ENCODE measurements around the gene CMIP. TPM values are rescaled to one million over a fixed set of nuclear protein-coding genes. Genes with fewer than 3 reads are reported as not detected.

CMIP gene
- total RNA-seq, 4 donors from 2014 or later, result 63.9 to 89.9 (median 70.0) TPM

GRCh38 chr16:81546781-81547180 is 102.2 kb downstream of the CMIP start:
- WGBS, result 91% methylated on average over 13 of the region's 14 CpGs
- no peak for TF ChIP-seq CTCF (IDR thresholded peaks at IDR 0.05)
- TF ChIP-seq POLR2AphosphoS5 (IDR thresholded peaks at IDR 0.05), result no peak
- no peak for TF ChIP-seq EP300 (IDR thresholded peaks at IDR 0.05)
- no peak for TF ChIP-seq POLR2A (IDR thresholded peaks at IDR 0.05)

DNA sequence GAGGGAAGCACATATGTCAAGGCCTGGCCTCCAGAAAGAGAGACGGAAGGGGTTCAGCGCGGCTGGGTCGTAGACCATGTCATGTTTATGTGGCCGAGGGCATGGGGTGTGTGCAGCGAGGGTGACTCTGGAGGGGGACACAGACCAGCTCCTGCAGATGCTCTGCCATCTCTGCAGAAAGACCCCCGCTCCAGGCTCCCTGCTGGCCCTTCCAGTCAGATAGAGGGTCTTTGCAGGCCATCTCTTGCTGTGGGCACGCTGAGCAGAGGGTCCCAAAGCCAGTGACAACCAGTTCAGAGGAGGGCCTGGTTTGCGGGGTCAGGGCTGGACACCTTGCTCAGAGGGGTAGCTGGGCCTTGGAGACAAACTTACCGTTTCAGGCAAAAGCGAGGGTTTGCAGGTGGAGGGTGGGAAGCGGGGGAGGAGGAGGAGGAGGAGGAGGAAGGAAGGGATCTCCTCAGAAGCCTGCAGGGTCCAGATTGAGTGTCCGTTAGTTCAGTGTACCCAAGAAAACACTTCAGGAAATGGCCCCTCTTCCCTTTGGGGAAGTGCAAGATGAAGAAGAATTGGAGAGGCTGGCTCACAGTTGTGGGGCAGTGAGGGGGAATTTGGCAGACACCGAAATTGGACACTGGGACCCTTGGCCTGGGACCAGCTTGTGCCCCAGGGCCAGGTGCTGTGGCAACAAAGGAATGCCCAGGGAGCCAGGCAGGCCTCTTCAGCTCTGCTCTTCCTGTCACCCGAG is 102.8 kb downstream of the CMIP start:
- peaks cover 55% of the 10 kb centered on the region for H3K4me1 ChIP-seq
- H3K27me3 ChIP-seq, result no peaks in the 10 kb centered on the region
- H3K9me3 ChIP-seq, result no peaks in the 10 kb centered on the region
- H3K27ac ChIP-seq, result no peak overlapping the region
- TF ChIP-seq POLR2AphosphoS5 (IDR thresholded peaks at IDR 0.05), result no peak
- 84% methylated on average over 14 of the region's 15 CpGs for WGBS
- H3K4me3 ChIP-seq, result no peak overlapping the region
- no peaks in the 10 kb centered on the region for H3K36me3 ChIP-seq
- DNase-seq (ENCODE audit: low spot score in 2 of 2), result no peak

More at GRCh38 chr16:81546781-81547180, 102.2 kb downstream of the CMIP start:
- H3K9me3 ChIP-seq, result no peaks in the 10 kb centered on the region
- H3K4me3 ChIP-seq, result no peak overlapping the region
- H3K27ac ChIP-seq, result no peak overlapping the region
- H3K4me1 ChIP-seq, result peaks cover 49% of the 10 kb centered on the region
- no peaks in the 10 kb centered on the region for H3K27me3 ChIP-seq
- no peaks in the 10 kb centered on the region for H3K36me3 ChIP-seq
- no peak for DNase-seq (ENCODE audit: low spot score in 2 of 2)

GRCh38 chr16:81547939-81548216 is 103.3 kb downstream of the CMIP start:
- H3K4me1 ChIP-seq, result peaks cover 59% of the 10 kb centered on the region
- WGBS, result 87% methylated on average over 5 of the region's 5 CpGs
- no peaks in the 10 kb centered on the region for H3K36me3 ChIP-seq
- H3K27me3 ChIP-seq, result no peaks in the 10 kb centered on the region
- no peaks in the 10 kb centered on the region for H3K9me3 ChIP-seq
- TF ChIP-seq EP300 (IDR thresholded peaks at IDR 0.05) (no peak), POLR2AphosphoS5 (IDR thresholded peaks at IDR 0.05) (no peak), CTCF (IDR thresholded peaks at IDR 0.05) (no peak), POLR2A (IDR thresholded peaks at IDR 0.05) (no peak)
- no peak for DNase-seq (ENCODE audit: low spot score in 2 of 2)
- no peak overlapping the region for H3K27ac ChIP-seq
- H3K4me3 ChIP-seq, result no peak overlapping the region

DNA sequence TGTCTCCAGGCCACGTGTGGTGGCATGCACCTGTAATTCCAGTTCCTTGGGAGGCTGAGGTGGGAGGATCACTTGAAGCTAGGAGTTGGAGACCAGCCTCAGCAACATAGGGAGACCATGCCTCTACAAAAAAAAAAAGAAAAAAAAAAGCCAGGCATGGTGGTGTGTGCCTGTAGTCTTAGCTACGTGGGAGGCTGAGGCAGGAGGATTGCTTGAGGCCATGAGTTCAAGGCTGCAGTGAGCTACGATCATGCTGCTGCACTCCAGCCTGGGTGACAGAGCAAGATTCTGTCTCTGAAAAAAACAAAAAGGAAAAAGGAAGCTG is 103.9 kb downstream of the CMIP start:
- no peak for TF ChIP-seq CTCF (IDR thresholded peaks at IDR 0.05)
- Histone ChIP-seq H3K9me3 (no peaks in the 10 kb centered on the region), H3K4me3 (no peak overlapping the region), H3K27me3 (no peaks in the 10 kb centered on the region), H3K27ac (no peak overlapping the region), H3K36me3 (no peaks in the 10 kb centered on the region), H3K4me1 (peaks cover 61% of the 10 kb centered on the region)
- DNase-seq (ENCODE audit: low spot score in 2 of 2), result no peak
- WGBS, result 92% methylated on average over 3 of the region's 3 CpGs

DNA sequence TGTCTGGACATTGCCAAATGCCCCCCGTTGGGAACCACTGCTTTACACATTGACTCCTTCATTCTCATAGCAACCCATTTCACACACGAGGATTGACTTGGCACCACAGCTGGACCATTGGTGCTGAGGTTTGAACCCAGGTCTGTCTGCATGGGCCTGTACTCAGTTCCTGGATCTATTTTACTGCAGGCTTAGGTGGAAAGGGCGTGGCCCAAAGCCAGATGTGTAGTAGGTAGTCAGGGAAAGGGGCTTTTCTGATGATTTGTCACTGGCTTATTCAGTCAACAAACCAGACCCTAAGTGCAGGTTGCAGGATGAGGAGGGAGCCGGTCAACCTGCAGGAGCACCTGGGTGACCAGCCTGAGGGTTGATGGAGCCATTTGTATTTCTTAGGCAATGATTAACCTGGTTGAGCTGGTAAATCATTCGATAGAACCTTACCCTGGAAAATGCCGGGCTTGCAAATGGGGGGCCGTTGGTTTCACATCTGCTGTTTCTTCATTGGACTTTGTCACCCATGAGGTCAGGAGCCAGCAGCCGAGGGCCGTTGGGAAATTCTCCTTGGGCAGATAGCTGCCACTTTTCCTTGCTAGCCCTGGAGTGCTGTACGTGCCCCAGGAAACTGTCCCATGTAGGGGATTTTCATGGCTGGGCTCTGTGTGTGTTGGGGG is 104.4 kb downstream of the CMIP start:
- TF ChIP-seq EP300 (IDR thresholded peaks at IDR 0.05) (no peak), POLR2AphosphoS5 (IDR thresholded peaks at IDR 0.05) (no peak), CTCF (IDR thresholded peaks at IDR 0.05) (no peak), POLR2A (IDR thresholded peaks at IDR 0.05) (no peak)
- Histone ChIP-seq H3K4me3 (no peak overlapping the region), H3K9me3 (no peaks in the 10 kb centered on the region), H3K36me3 (no peaks in the 10 kb centered on the region), H3K4me1 (peaks cover 61% of the 10 kb centered on the region), H3K27me3 (no peaks in the 10 kb centered on the region), H3K27ac (no peak overlapping the region)
- WGBS, result 80% methylated on average over 9 of the region's 10 CpGs
- DNase-seq (ENCODE audit: low spot score in 2 of 2), result no peak
